SU-DHL-6 (cell line): ENCODE results near the gene OR8A1.

Experiments used
- H2AFZ ChIP-seq: fragments of 200-600 bp; sonication (generic); 2 replicates; pipeline ENCODE4 v1.6.1; 2014; ENCODE audit warnings: low read depth, mild to moderate bottlenecking, moderate library complexity, mixed read lengths, antibody characterized with exemption, low read length; ENCODE audit not compliant: severe bottlenecking
- H3F3A ChIP-seq: fragments of 200-600 bp; shearing (Covaris generic); 2 replicates; pipeline ENCODE4 v1.6.0; 2016; ENCODE audit warnings: antibody characterized with exemption, mild to moderate bottlenecking; ENCODE audit not compliant: insufficient read depth
- H3K27ac ChIP-seq: fragments of 200-600 bp; sonication (generic); 2 replicates; pipeline ENCODE4 v1.5.1; 2016; ENCODE audit warnings: low read depth, mild to moderate bottlenecking, low read length, moderate library complexity, mixed read lengths
- H3K27me3 ChIP-seq: fragments of 200-600 bp; sonication (generic), shearing (Covaris generic); 2 replicates; pipeline ENCODE4 v1.6.0; 2014; ENCODE audit warnings: mild to moderate bottlenecking, low read length
- H3K36me3 ChIP-seq: fragments of 200-600 bp; sonication (generic); 2 replicates; pipeline ENCODE4 v1.6.1; 2014; ENCODE audit warnings: mild to moderate bottlenecking, low read length, mixed read lengths
- H3K4me2 ChIP-seq: fragments of 300-600, 200-600 bp; shearing (Covaris generic), sonication (generic); 2 replicates; pipeline ENCODE4 v1.6.0; 2014; ENCODE audit warnings: low read length, low read depth, mild to moderate bottlenecking; ENCODE audit not compliant: poor library complexity, severe bottlenecking
- H3K4me3 ChIP-seq: fragments of 200-600 bp; sonication (generic); 2 replicates; pipeline ENCODE4 v1.5.1; 2014; ENCODE audit warnings: antibody characterized with exemption, low read length, mild to moderate bottlenecking, mixed read lengths; ENCODE audit not compliant: insufficient read depth, poor library complexity, severe bottlenecking
- H3K79me2 ChIP-seq: fragments of 200-600 bp; sonication (generic); 2 replicates; pipeline ENCODE4 v1.6.1; 2014; ENCODE audit warnings: mild to moderate bottlenecking, low read length, moderate library complexity; ENCODE audit not compliant: insufficient read depth
- H3K9ac ChIP-seq: fragments of 200-600 bp; sonication (generic); 2 replicates; pipeline ENCODE4 v1.7.0; 2014; ENCODE audit warnings: mild to moderate bottlenecking, low read length
- H3K9me2 ChIP-seq: fragments of 200-600 bp; sonication (generic); replicated peaks from 2 replicates; pipeline ENCODE4 v1.6.1; 2014; ENCODE audit warnings: low read length; ENCODE audit not compliant: insufficient read depth
- H3K9me3 ChIP-seq: fragments of 200-600 bp; sonication (generic); 2 replicates; pipeline ENCODE4 v1.6.1; 2014; ENCODE audit warnings: low read length, mixed read lengths; ENCODE audit not compliant: insufficient read depth
- H4K20me1 ChIP-seq: fragments of 200-600 bp; sonication (generic); 2 replicates; pipeline ENCODE4 v1.6.1; 2014; ENCODE audit warnings: low read depth, mild to moderate bottlenecking, antibody characterized with exemption, low read length, moderate library complexity, mixed read lengths
- CTCF ChIP-seq: fragments of 200-600 bp; sonication (generic); IDR thresholded peaks from one replicate; pipeline ENCODE4 v1.5.1; 2017; ENCODE audit warnings: antibody characterized with exemption, mild to moderate bottlenecking, low read length, moderate library complexity; ENCODE audit not compliant: insufficient read depth, poor library complexity, severe bottlenecking
- EZH2phosphoT487 ChIP-seq: fragments of 200-600 bp; sonication (generic), shearing (Covaris generic); conservative IDR thresholded peaks from 2 replicates; pipeline ENCODE4 v1.6.1; 2018; ENCODE audit warnings: mild to moderate bottlenecking, antibody characterized with exemption, low read length, moderate library complexity, mixed read lengths

OR8A1 gene

GRCh38 chr11:124570160-124570559 lies 363 bp downstream of the OR8A1 start:
- Histone ChIP-seq H3K9ac (no peak overlapping the region), H3K4me3 (no peak overlapping the region), H3K36me3 (no peaks in the 10 kb centered on the region), H3K79me2 (no peaks in the 10 kb centered on the region), H3K9me3 (no peaks in the 10 kb centered on the region), H2AFZ (no peak overlapping the region), H3K27ac (no peak overlapping the region), H3K27me3 (no peaks in the 10 kb centered on the region), H4K20me1 (no peaks in the 10 kb centered on the region), H3K9me2 (no peaks in the 10 kb centered on the region), H3F3A (no peaks in the 10 kb centered on the region), H3K4me2 (no peak overlapping the region)
- no peak for TF ChIP-seq EZH2phosphoT487
- TF ChIP-seq CTCF: no peak

GRCh38 chr11:124577716-124578427 lies 8.1 kb downstream of the OR8A1 start:
- Histone ChIP-seq H3K4me3 (no peak overlapping the region), H3K27ac (no peak overlapping the region), H3K9me2 (no peaks in the 10 kb centered on the region), H3K79me2 (no peaks in the 10 kb centered on the region), H2AFZ (no peak overlapping the region), H3F3A (no peaks in the 10 kb centered on the region), H4K20me1 (no peaks in the 10 kb centered on the region), H3K9me3 (no peaks in the 10 kb centered on the region), H3K4me2 (no peak overlapping the region), H3K36me3 (no peaks in the 10 kb centered on the region), H3K9ac (no peak overlapping the region), H3K27me3 (no peaks in the 10 kb centered on the region)
- TF ChIP-seq EZH2phosphoT487: no peak
- no peak for TF ChIP-seq CTCF

DNA sequence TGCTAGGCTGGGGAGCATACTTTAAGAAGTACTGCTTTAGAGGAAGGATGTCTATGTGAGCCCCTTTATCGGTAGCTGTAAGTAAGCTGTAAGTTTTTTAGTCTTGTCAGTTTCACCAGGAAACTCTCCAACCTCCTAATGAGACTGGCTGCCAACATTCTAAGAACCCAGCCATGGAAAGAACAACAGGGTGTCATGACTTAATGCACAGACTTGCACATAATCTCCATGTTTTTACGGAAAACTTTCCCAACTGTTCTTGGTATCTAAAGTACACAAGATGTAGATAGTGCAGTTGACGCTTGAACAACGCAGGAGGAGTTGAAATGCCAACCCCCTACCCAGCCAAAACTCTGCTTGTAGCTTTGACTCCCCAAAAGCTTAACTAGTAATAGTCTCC lies 9.0 kb downstream of the OR8A1 start:
- no peaks in the 10 kb centered on the region for H4K20me1 ChIP-seq
- no peak overlapping the region for H3K27ac ChIP-seq
- no peak overlapping the region for H3K4me2 ChIP-seq
- no peak overlapping the region for H2AFZ ChIP-seq
- H3K79me2 ChIP-seq: no peaks in the 10 kb centered on the region
- H3K4me3 ChIP-seq: no peak overlapping the region
- H3K9me2 ChIP-seq: no peaks in the 10 kb centered on the region
- H3K9me3 ChIP-seq: no peaks in the 10 kb centered on the region
- no peak overlapping the region for H3K9ac ChIP-seq
- H3K36me3 ChIP-seq: no peaks in the 10 kb centered on the region
- H3F3A ChIP-seq: no peaks in the 10 kb centered on the region
- no peak for TF ChIP-seq EZH2phosphoT487
- H3K27me3 ChIP-seq: no peaks in the 10 kb centered on the region

DNA sequence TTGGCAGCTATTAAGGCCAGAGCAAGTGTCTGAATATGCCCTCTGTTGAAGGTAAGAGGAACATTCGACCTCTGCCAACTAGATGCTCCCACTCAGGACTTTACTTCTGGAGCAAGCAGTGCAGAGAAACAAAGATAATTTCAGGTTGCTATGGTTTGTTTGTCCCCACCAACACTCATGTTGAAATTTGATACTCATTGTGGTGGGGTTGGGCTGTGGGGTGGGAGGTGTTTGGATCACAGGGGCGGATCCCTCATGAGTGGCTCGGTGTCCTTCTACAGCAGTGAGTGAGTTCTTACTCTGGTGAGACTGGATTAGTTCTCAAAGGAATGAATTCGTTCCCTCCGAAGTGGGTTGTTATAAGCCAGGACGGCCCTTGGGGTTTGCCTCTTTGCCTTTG lies 12.0 kb downstream of the OR8A1 start:
- Histone ChIP-seq H3K27me3 (no peaks in the 10 kb centered on the region), H3K9ac (no peak overlapping the region), H3K9me2 (no peaks in the 10 kb centered on the region), H3K79me2 (no peaks in the 10 kb centered on the region), H3K27ac (no peak overlapping the region), H3K4me2 (no peak overlapping the region), H4K20me1 (no peaks in the 10 kb centered on the region), H3K36me3 (no peaks in the 10 kb centered on the region), H3K4me3 (no peak overlapping the region), H3F3A (no peaks in the 10 kb centered on the region), H3K9me3 (no peaks in the 10 kb centered on the region), H2AFZ (no peak overlapping the region)
- TF ChIP-seq CTCF: no peak
- TF ChIP-seq EZH2phosphoT487: no peak
